Left renal cortex interstitium (tissue), 4 donors: ENCODE results near the gene ACTMAP. TPM values are rescaled to one million over a fixed set of nuclear protein-coding genes. Genes with fewer than 3 reads are reported as not detected.
"Not testable (repeated sequence)": the region's sequence is repeated elsewhere in the genome, so short reads cannot be mapped to it uniquely, and the experiment has no call there.

ENCODE experiments used
- DNase-seq, 4 donors: peaks; one replicate each; pipeline ENCODE4 v3.0.0-alpha.2; 2013; ENCODE audit warnings: low read depth in 4 of 4, low spot score in 2 of 4, missing footprints in 1 of 4
- polyA plus RNA-seq, 4 donors: library from polyadenylated mRNA; unstranded; fragments of 120-200 nt; gene quantifications; one replicate each; pipeline ENCODE4 v1.2.1, GENCODE V29; 2013; ENCODE audit not compliant: insufficient read length in 4 of 4

Gene ACTMAP, protein sequence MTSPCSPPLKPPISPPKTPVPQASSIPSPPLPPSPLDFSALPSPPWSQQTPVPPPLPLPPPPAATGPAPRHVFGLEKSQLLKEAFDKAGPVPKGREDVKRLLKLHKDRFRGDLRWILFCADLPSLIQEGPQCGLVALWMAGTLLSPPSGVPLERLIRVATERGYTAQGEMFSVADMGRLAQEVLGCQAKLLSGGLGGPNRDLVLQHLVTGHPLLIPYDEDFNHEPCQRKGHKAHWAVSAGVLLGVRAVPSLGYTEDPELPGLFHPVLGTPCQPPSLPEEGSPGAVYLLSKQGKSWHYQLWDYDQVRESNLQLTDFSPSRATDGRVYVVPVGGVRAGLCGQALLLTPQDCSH
- 10 to 100 TPM; 10.3 to 21.1 (median 15.8) TPM for polyA plus RNA-seq

GRCh38 chr19:40750058-40750873 is at the start of gene ACTMAP:
Gene ACTMAP (minus strand): TSS chr19:40750477. CDS start chr19:40749803, 674 bp downstream.
- peak; percentile 99 to 100 (median 100) for DNase-seq

GRCh38 chr19:40799558-40800338 is 49.5 kb upstream of the ACTMAP start:
- DNase-seq = no peak

DNA sequence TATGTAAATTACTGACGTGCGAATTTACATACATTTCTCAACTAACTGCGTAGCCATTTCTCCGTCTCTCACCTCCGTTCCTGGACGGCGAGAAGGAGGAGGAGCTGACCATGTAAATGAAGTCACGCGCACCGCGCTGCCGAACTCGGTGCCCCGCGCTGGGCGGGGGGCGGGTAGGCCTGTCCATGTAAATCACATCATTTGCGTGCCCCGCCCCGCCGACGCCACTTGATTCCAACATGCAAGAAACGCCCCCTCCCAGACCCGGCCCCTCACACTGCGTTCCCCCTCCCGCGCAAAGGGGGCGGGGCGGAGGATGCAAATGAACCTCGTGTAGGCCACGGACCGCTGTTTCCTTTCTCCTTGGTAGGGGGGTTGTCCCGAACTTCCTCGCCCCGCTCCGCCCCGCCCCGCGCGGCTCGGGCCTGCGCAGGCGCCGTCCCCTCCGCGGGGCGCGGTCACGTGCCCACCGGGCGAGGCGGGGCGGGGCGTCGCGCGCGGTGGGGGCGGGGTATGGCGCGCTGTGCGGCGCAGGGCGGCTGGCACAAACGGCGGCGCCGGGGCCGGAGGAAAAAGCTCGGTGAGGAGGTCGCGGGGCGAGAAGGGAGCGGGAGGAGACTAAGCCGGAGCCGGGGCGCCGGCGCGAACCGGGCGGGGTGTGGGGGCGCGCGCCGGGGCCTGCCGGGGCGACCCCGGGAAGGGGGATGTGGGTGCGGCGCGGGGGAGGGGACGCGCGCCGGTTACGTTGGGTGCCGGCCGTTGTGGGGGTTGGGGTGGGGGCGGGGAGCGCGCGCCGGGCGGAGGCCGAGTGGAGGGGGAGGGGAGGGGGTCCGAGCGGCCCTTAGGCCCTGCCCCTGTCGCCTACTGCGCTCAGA is 48.6 kb upstream of the ACTMAP start, which contains the start of gene EGLN2:
TSS of gene EGLN2 (plus strand) at position 509 of the 875 bp plus-strand sequence. CDS start 1,382 bp downstream, outside the sequence.
- DNase-seq = peak; percentile 92 to 100 (median 98)

DNA sequence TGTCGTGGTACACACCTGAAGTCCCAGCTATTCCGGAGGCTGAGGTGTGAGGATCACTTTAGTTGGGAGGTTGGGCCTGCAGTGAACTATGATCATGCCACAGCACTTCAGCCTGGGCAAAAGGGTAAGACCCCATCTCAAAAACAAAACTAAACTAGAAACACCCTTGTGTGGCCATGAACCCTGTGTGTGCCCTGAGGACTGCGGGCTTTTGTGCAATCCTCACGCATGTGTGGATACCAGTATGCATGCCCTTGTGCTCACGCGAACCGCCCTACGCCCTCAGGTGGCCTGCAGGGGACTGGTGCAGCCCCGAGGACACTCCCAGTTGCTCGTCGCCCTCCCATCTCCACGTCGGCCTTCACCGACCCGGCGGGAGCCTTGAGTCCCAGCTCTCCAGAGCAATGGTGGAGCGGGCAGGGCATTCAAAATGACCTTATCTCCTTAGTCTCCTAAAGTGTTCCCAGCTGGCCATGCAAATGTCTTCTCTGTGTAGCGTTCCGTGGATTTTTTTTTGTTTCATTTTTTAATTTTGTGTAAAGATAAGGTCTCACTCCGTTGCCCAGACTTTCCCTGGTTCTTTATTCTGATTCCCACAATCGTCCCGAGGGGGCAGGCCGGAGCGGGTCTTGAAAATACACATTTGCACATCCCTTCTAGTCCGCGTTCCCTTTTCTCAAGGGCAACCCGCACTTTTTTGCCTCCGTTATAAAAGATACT is 47.8 kb upstream of the ACTMAP start:
- DNase-seq = peak in 1 of 4 donors; percentile 86

GRCh38 chr19:40797166-40797962 is 47.1 kb upstream of the ACTMAP start:
- no peak for DNase-seq

GRCh38 chr19:40791996-40792395 is 41.7 kb upstream of the ACTMAP start:
- no peak for DNase-seq

DNA sequence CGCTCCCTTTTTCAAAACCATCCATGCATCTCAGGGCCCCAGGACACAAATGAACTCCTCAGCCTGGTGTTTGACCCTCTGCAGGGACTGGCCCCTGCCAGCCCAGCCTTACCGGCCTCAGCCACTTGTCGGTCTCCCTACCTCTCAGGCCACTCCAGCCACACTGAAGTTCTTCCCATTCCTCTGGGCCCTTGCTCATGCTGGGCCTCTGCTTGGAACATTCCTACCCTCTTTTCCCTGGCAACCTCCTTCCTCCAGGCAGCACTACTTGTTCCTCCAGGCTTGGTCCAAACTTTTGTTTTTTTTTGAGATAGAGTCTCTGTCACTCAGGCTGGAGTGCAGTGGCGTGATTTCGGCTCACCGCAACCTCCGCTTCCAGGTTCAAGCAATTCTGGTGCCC is 41.1 kb upstream of the ACTMAP start:
- no peak for DNase-seq

DNA sequence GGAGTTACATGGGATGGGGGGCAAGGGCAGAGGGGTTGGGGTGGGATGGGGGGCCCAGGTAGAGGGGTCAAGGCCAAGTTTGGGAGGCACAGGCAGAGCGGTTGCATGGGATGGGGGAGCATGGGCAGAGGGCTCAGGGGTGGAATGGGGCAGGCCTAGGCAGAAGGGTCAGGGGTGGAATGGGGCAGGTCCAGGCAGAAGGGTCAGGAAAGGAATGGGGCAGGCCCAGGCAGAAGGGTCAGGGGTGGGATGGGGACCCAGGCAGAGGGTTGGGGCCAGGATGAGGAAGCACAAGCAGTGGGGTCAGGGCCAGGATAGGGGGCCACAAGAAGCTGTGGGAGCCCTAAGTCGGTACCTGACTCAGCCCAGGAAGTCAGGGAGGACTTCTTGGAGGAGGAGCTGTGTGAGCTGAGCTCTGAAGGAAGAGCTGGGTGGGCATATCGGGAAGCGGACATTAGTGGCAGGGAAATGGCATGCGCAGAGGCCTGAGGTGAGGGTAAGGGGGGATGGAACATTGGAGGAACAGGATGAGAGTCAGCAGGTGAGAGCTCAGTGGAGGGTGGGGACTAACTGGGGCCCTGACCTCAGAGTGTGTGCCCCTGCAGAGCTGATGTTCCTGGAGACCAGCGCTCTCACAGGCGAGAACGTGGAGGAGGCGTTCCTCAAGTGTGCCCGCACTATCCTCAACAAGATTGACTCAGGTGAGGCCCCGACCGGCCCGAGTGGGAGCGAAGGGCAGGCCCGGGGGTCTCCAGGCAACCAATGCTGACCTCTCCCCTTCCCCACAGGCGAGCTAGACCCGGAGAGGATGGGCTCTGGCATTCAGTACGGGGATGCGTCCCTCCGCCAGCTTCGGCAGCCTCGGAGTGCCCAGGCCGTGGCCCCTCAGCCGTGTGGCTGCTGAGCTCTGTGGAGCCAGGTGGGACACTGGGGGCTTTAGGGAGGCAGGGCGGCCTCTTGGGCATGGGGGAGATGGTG is 36.1 kb upstream of the ACTMAP start:
- DNase-seq = no peak

- no peak for DNase-seq
These were observed 35.2 kb upstream of the ACTMAP start for GRCh38 chr19:40785526-40785925.

GRCh38 chr19:40784146-40784545 is 33.9 kb upstream of the ACTMAP start:
- not testable (repeated sequence) for DNase-seq

DNA sequence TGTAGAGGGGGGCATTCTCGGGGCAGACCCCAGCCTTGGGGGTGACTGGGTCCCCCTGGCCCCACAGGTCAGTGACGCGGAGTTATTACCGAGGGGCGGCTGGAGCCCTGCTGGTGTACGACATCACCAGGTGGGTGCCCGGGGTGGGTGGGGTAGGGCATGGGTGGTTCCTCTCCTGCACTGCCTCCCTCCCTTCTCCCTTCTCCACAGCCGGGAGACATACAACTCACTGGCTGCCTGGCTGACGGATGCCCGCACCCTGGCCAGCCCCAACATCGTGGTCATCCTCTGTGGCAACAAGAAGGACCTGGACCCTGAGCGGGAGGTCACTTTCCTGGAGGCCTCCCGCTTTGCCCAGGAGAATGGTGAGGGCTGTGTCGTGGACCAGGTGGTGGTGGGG is 33.4 kb upstream of the ACTMAP start:
- DNase-seq = no peak

GRCh38 chr19:40781140-40781539 is 30.9 kb upstream of the ACTMAP start:
- DNase-seq = no peak

- DNase-seq = no peak
These were observed 30.3 kb upstream of the ACTMAP start for GRCh38 chr19:40780582-40780981.

GRCh38 chr19:40778706-40779284 is 28.5 kb upstream of the ACTMAP start:
- DNase-seq = no peak

GRCh38 chr19:40777937-40778705 is 27.8 kb upstream of the ACTMAP start, which contains the start of gene RAB4B:
Gene RAB4B (plus strand): TSS chr19:40778247. CDS start chr19:40778376, 129 bp downstream.
- peak; percentile 96 to 99 (median 99) for DNase-seq

- peak in 1 of 4 donors; percentile 95 for DNase-seq
These were observed 27.3 kb upstream of the ACTMAP start for GRCh38 chr19:40777645-40777936.
